ENCODE data around the gene XPO1. TPM values are rescaled to one million over a fixed set of nuclear protein-coding genes. Genes with fewer than 3 reads are reported as not detected.

The XPO1 gene
- total RNA-seq, 1 experiment from 2014 or later: 189 TPM

DNA sequence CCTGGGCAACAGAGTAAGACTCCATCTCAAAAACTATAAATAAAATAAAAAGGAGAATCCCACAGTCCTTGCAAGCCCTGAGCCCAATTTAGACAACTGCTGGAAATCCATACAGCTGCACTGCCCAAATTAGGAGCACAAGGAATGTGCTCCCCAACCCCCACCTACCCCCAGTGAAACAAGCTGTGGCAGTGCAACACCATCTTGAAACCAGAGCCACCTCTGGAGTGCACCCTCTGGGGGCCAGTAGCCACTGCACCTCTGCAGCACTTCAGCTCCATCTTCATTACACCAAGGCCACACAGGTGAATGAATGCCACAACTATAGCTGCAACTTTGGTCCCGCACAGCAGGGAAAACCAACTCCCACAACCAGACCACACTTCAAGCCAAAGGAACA lies 104.5 kb downstream of the XPO1 start:
- no peaks in the 10 kb centered on the region for H3K27me3 ChIP-seq (ENCODE audit: control insufficient read depth, insufficient read depth, low read length)
- ATAC-seq (peak; percentile 44; the same call in 1 of the 2 replicates), DNase-seq (ENCODE audit: low read depth, low spot score) (no peak)
- intact Hi-C loops (cut with micrococcal nuclease; ENCODE audit: unreplicated experiment): no loop called here
- no peak overlapping the region for H3K4me3 ChIP-seq (ENCODE audit: low read depth in 2 of 2, low read length in 2 of 2)
- ChIA-PET CTCF (no interaction called here), POLR2A (no interaction called here)
- TF ChIP-seq, protein P1, sequence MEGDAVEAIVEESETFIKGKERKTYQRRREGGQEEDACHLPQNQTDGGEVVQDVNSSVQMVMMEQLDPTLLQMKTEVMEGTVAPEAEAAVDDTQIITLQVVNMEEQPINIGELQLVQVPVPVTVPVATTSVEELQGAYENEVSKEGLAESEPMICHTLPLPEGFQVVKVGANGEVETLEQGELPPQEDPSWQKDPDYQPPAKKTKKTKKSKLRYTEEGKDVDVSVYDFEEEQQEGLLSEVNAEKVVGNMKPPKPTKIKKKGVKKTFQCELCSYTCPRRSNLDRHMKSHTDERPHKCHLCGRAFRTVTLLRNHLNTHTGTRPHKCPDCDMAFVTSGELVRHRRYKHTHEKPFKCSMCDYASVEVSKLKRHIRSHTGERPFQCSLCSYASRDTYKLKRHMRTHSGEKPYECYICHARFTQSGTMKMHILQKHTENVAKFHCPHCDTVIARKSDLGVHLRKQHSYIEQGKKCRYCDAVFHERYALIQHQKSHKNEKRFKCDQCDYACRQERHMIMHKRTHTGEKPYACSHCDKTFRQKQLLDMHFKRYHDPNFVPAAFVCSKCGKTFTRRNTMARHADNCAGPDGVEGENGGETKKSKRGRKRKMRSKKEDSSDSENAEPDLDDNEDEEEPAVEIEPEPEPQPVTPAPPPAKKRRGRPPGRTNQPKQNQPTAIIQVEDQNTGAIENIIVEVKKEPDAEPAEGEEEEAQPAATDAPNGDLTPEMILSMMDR (IDR thresholded peaks at IDR 0.05): no peak
- no peak for TF ChIP-seq TCF7L2 (IDR thresholded peaks at IDR 0.05; ENCODE audit: low read depth, low read length)
- no peak for TF ChIP-seq POLR2AphosphoS5 (IDR thresholded peaks at IDR 0.05; ENCODE audit: low read depth, low read length)
- TF ChIP-seq, protein P2, sequence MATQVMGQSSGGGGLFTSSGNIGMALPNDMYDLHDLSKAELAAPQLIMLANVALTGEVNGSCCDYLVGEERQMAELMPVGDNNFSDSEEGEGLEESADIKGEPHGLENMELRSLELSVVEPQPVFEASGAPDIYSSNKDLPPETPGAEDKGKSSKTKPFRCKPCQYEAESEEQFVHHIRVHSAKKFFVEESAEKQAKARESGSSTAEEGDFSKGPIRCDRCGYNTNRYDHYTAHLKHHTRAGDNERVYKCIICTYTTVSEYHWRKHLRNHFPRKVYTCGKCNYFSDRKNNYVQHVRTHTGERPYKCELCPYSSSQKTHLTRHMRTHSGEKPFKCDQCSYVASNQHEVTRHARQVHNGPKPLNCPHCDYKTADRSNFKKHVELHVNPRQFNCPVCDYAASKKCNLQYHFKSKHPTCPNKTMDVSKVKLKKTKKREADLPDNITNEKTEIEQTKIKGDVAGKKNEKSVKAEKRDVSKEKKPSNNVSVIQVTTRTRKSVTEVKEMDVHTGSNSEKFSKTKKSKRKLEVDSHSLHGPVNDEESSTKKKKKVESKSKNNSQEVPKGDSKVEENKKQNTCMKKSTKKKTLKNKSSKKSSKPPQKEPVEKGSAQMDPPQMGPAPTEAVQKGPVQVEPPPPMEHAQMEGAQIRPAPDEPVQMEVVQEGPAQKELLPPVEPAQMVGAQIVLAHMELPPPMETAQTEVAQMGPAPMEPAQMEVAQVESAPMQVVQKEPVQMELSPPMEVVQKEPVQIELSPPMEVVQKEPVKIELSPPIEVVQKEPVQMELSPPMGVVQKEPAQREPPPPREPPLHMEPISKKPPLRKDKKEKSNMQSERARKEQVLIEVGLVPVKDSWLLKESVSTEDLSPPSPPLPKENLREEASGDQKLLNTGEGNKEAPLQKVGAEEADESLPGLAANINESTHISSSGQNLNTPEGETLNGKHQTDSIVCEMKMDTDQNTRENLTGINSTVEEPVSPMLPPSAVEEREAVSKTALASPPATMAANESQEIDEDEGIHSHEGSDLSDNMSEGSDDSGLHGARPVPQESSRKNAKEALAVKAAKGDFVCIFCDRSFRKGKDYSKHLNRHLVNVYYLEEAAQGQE (IDR thresholded peaks at IDR 0.05; ENCODE audit: insufficient read depth in 1 of 2, low read depth in 2 of 2, low read length in 1 of 2): no peak
- no peak for TF ChIP-seq SIN3A (IDR thresholded peaks at IDR 0.05; ENCODE audit: borderline replicate concordance, insufficient read depth, low read depth, low read length)
- no peak overlapping the region for H3K27ac ChIP-seq (ENCODE audit: low read length)
- peaks cover 18% of the 10 kb centered on the region for H3K4me1 ChIP-seq (ENCODE audit: control insufficient read depth, insufficient read depth, low read length)
- H3K9me3 ChIP-seq (ENCODE audit: control insufficient read depth, insufficient read depth, low read depth, low read length): no peaks in the 10 kb centered on the region
- in situ Hi-C loops (cut with HindIII; ENCODE audit: low pct_unique_long_range_greater_than_20kb, low sequenced_read_pairs): no loop called here
- no peaks in the 10 kb centered on the region for H3K36me3 ChIP-seq (ENCODE audit: control insufficient read depth, insufficient read depth, low read length)
- no TSS peak for BruUV-seq (replicated peaks)

DNA sequence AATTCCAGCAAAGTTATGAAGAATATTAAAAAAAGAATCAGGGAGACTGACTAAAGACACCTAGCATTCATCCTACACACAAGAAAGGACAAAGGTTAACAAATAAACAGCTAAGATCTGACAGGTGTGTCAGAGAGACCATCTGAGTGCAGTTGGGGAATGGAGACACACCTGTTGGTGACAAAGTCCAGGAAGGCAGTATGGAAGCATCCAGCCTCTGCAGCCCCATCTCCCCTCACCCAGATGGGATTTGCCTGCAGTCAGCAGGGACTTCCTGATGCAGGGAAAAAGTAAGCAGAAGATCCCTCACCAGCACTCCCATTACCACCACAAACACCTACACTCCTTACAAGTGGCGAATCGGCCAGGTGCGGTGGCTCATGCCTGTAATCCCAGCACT lies 105.2 kb downstream of the XPO1 start:
- no peaks in the 10 kb centered on the region for H3K36me3 ChIP-seq (ENCODE audit: control insufficient read depth, insufficient read depth, low read length)
- no TSS peak for BruUV-seq (replicated peaks)
- no peak overlapping the region for H3K27ac ChIP-seq (ENCODE audit: low read length)
- in situ Hi-C loops (cut with HindIII; ENCODE audit: low pct_unique_long_range_greater_than_20kb, low sequenced_read_pairs): no loop called here
- H3K4me3 ChIP-seq (ENCODE audit: low read depth in 2 of 2, low read length in 2 of 2): no peak overlapping the region
- intact Hi-C loops (cut with micrococcal nuclease; ENCODE audit: unreplicated experiment): no loop called here
- no peaks in the 10 kb centered on the region for H3K9me3 ChIP-seq (ENCODE audit: control insufficient read depth, insufficient read depth, low read depth, low read length)
- ATAC-seq (no peak), DNase-seq (ENCODE audit: low read depth, low spot score) (no peak)
- no peaks in the 10 kb centered on the region for H3K27me3 ChIP-seq (ENCODE audit: control insufficient read depth, insufficient read depth, low read length)
- ChIA-PET CTCF (interaction anchor here (0.6 kb wide), 1 partner anchor 607 kb away, joined by 3 read pairs; no protein-coding TSS in a partner anchor), POLR2A (interaction anchor here (0.5 kb wide), 1 partner anchor 14 kb away, joined by 4 read pairs; no protein-coding TSS in a partner anchor)
- TF ChIP-seq, protein P1 (IDR thresholded peaks at IDR 0.05): no peak
- TF ChIP-seq SIN3A (IDR thresholded peaks at IDR 0.05; ENCODE audit: borderline replicate concordance, insufficient read depth, low read depth, low read length): no peak
- TF ChIP-seq, protein P2 (IDR thresholded peaks at IDR 0.05; ENCODE audit: insufficient read depth in 1 of 2, low read depth in 2 of 2, low read length in 1 of 2): no peak
- no peak for TF ChIP-seq TCF7L2 (IDR thresholded peaks at IDR 0.05; ENCODE audit: low read depth, low read length)
- no peak for TF ChIP-seq POLR2AphosphoS5 (IDR thresholded peaks at IDR 0.05; ENCODE audit: low read depth, low read length)
- H3K4me1 ChIP-seq (ENCODE audit: control insufficient read depth, insufficient read depth, low read length): peaks cover 22% of the 10 kb centered on the region
